GM21447 (cell line): Measurements from ENCODE around the gene ILDR1.
A peak's percentile ranks its signal among the peaks of the same experiment; 100 is the strongest.

Experiments
- ATAC-seq: cut with Tn5 transposase; IDR thresholded peaks from one replicate; pipeline ENCODE4 v1.9.1; 2021; ENCODE audit not compliant: unreplicated experiment

Gene ILDR1

GRCh38 chr3:122021037-122021436 is 1.0 kb downstream of the ILDR1 start:
- ATAC-seq = no peak

GRCh38 chr3:122019493-122019892 is 2.6 kb downstream of the ILDR1 start:
- no peak for ATAC-seq

- peak; percentile 69 for ATAC-seq
These were observed 7.3 kb downstream of the ILDR1 start for GRCh38 chr3:122014741-122015140.

GRCh38 chr3:122013448-122013925 is 8.6 kb downstream of the ILDR1 start:
- ATAC-seq = no peak

GRCh38 chr3:122012821-122013220 is 9.2 kb downstream of the ILDR1 start:
- no peak for ATAC-seq

- no peak for ATAC-seq
These were observed 10.7 kb downstream of the ILDR1 start for GRCh38 chr3:122011396-122011795.

- ATAC-seq = no peak
These were observed 11.5 kb downstream of the ILDR1 start for GRCh38 chr3:122010506-122010905.

GRCh38 chr3:122008166-122008565 is 13.9 kb downstream of the ILDR1 start:
- no peak for ATAC-seq

- ATAC-seq = no peak
These were observed 15.8 kb downstream of the ILDR1 start for GRCh38 chr3:122006267-122006666.

- peak; percentile 39 for ATAC-seq
These were observed 17.0 kb downstream of the ILDR1 start for GRCh38 chr3:122004991-122005565.

- no peak for ATAC-seq
These were observed 17.9 kb downstream of the ILDR1 start for GRCh38 chr3:122004107-122004506.

- ATAC-seq = no peak
These were observed 18.4 kb downstream of the ILDR1 start for GRCh38 chr3:122003606-122004005.

GRCh38 chr3:122003112-122003511 is 18.9 kb downstream of the ILDR1 start:
- no peak for ATAC-seq

- no peak for ATAC-seq
These were observed 19.4 kb downstream of the ILDR1 start for GRCh38 chr3:122002611-122003010.

- no peak for ATAC-seq
These were observed 20.2 kb downstream of the ILDR1 start for GRCh38 chr3:122001892-122002291.

- no peak for ATAC-seq
These were observed 21.0 kb downstream of the ILDR1 start for GRCh38 chr3:122000936-122001605.

GRCh38 chr3:121999931-122000330 is 22.1 kb downstream of the ILDR1 start:
- ATAC-seq = no peak

- ATAC-seq = no peak
These were observed 23.2 kb downstream of the ILDR1 start for GRCh38 chr3:121998611-121999473.

GRCh38 chr3:121998030-121998580 is 23.9 kb downstream of the ILDR1 start:
- peak; percentile 35 for ATAC-seq

GRCh38 chr3:121997372-121997771 is 24.7 kb downstream of the ILDR1 start:
- no peak for ATAC-seq

- ATAC-seq = no peak
These were observed 25.6 kb downstream of the ILDR1 start for GRCh38 chr3:121996441-121996840.
